ENCODE results near the gene CTDSP2.

CTDSP2 gene

DNA sequence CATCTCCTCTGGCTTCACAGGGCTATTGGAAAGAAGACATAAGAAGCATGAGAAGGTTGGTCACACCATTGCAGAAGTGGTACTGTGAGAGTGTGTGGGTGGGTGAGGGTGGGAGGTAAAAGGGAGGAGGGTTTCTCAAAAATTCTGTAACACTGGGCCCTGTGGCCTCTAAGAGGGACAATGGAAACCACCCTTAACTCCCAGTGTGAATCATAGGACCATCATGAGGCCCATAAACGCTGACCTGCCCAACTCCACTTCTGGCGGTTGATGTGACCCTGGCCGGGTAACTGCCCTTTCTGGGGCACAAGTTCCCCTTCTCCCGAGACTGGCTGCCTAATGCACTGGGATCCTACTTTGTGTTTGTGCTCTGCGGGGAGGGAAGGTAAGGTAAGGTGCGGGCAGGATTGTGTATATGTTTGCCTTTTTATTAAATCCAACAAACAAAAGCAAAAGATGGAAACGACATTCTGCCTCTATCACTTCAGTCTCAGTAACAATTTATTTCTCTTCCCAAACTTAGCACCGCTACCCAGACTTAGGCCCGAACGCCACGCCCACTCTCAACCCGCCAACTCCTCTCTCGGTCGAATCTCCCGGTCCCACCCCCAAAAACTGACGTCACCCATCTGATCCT lies 75.2 kb downstream of the CTDSP2 start:
- TF ChIP-seq EP300 (IDR thresholded peaks at IDR 0.05; ENCODE audit: borderline replicate concordance) = no peak
- no peak for TF ChIP-seq TCF12 (IDR thresholded peaks at IDR 0.05; ENCODE audit: low read depth)
- TF ChIP-seq, protein P1, sequence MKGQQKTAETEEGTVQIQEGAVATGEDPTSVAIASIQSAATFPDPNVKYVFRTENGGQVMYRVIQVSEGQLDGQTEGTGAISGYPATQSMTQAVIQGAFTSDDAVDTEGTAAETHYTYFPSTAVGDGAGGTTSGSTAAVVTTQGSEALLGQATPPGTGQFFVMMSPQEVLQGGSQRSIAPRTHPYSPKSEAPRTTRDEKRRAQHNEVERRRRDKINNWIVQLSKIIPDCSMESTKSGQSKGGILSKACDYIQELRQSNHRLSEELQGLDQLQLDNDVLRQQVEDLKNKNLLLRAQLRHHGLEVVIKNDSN (IDR thresholded peaks at IDR 0.05) = no peak
- no peak for TF ChIP-seq TEAD4 (IDR thresholded peaks at IDR 0.05)
- no peak for TF ChIP-seq RAD21 (IDR thresholded peaks at IDR 0.05; ENCODE audit: low read depth)
- TF ChIP-seq CEBPB (IDR thresholded peaks at IDR 0.05) = no peak
- no peak for TF ChIP-seq EGR1 (IDR thresholded peaks at IDR 0.05)
- no peak for TF ChIP-seq YY1 (IDR thresholded peaks at IDR 0.05; ENCODE audit: low read depth)
- no peak for TF ChIP-seq CREB1 (IDR thresholded peaks at IDR 0.05; ENCODE audit: low read depth)
- TF ChIP-seq FOXM1 (IDR thresholded peaks at IDR 0.05; ENCODE audit: borderline replicate concordance, low read depth) = no peak
- TF ChIP-seq NFIC (IDR thresholded peaks at IDR 0.05) = no peak
- TF ChIP-seq, protein P2, sequence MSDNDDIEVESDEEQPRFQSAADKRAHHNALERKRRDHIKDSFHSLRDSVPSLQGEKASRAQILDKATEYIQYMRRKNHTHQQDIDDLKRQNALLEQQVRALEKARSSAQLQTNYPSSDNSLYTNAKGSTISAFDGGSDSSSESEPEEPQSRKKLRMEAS (IDR thresholded peaks at IDR 0.05) = no peak
- no peak for TF ChIP-seq ZBTB7A (IDR thresholded peaks at IDR 0.05; ENCODE audit: low read depth)
- TF ChIP-seq, protein P3, sequence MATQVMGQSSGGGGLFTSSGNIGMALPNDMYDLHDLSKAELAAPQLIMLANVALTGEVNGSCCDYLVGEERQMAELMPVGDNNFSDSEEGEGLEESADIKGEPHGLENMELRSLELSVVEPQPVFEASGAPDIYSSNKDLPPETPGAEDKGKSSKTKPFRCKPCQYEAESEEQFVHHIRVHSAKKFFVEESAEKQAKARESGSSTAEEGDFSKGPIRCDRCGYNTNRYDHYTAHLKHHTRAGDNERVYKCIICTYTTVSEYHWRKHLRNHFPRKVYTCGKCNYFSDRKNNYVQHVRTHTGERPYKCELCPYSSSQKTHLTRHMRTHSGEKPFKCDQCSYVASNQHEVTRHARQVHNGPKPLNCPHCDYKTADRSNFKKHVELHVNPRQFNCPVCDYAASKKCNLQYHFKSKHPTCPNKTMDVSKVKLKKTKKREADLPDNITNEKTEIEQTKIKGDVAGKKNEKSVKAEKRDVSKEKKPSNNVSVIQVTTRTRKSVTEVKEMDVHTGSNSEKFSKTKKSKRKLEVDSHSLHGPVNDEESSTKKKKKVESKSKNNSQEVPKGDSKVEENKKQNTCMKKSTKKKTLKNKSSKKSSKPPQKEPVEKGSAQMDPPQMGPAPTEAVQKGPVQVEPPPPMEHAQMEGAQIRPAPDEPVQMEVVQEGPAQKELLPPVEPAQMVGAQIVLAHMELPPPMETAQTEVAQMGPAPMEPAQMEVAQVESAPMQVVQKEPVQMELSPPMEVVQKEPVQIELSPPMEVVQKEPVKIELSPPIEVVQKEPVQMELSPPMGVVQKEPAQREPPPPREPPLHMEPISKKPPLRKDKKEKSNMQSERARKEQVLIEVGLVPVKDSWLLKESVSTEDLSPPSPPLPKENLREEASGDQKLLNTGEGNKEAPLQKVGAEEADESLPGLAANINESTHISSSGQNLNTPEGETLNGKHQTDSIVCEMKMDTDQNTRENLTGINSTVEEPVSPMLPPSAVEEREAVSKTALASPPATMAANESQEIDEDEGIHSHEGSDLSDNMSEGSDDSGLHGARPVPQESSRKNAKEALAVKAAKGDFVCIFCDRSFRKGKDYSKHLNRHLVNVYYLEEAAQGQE (IDR thresholded peaks at IDR 0.05; ENCODE audit: low read depth) = no peak
- no peak for TF ChIP-seq TAF1 (IDR thresholded peaks at IDR 0.05; ENCODE audit: low read depth)

DNA sequence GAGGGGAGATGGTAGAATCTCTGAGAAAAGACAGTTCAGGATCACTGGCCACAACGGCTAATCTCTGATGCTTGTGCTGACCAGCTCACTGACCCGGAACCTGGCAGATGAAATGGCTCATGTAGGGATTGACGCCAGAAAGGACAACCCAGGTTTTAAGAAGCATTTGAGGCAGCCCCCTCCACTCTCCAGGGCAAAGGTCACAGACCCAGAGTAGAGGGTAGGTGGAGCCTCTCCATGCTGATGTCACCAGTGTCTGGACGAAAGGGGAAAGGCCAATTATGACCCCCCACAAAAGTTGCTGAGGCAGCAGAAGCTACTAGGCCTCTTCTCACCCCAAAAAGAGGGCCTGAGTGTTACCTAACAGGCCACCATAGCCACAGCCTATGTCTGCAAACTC lies 75.8 kb downstream of the CTDSP2 start:
- TF ChIP-seq, protein P2 (IDR thresholded peaks at IDR 0.05) = no peak
- no peak for TF ChIP-seq EGR1 (IDR thresholded peaks at IDR 0.05)
- TF ChIP-seq TEAD4 (IDR thresholded peaks at IDR 0.05) = no peak
- TF ChIP-seq TAF1 (IDR thresholded peaks at IDR 0.05; ENCODE audit: low read depth) = no peak
- TF ChIP-seq RAD21 (IDR thresholded peaks at IDR 0.05; ENCODE audit: low read depth) = no peak
- no peak for TF ChIP-seq EP300 (IDR thresholded peaks at IDR 0.05; ENCODE audit: borderline replicate concordance)
- TF ChIP-seq YY1 (IDR thresholded peaks at IDR 0.05; ENCODE audit: low read depth) = no peak
- TF ChIP-seq FOXM1 (IDR thresholded peaks at IDR 0.05; ENCODE audit: borderline replicate concordance, low read depth) = no peak
- TF ChIP-seq NFIC (IDR thresholded peaks at IDR 0.05) = no peak
- TF ChIP-seq TCF12 (IDR thresholded peaks at IDR 0.05; ENCODE audit: low read depth) = no peak
- TF ChIP-seq, protein P3 (IDR thresholded peaks at IDR 0.05; ENCODE audit: low read depth) = no peak

All from Ishikawa (cell line).